HG03575 (cell line): ENCODE results near the gene MAN1A2.
"Not testable (repeated sequence)": the region's sequence is repeated elsewhere in the genome, so short reads cannot be mapped to it uniquely, and the experiment has no call there.

Experiments used
- ATAC-seq: cut with Tn5 transposase; IDR thresholded peaks from one replicate; pipeline ENCODE4 v1.9.1; 2021; ENCODE audit not compliant: unreplicated experiment, insufficient number of reproducible peaks, low FRiP score; ENCODE audit errors: extremely low read depth

Gene MAN1A2

DNA sequence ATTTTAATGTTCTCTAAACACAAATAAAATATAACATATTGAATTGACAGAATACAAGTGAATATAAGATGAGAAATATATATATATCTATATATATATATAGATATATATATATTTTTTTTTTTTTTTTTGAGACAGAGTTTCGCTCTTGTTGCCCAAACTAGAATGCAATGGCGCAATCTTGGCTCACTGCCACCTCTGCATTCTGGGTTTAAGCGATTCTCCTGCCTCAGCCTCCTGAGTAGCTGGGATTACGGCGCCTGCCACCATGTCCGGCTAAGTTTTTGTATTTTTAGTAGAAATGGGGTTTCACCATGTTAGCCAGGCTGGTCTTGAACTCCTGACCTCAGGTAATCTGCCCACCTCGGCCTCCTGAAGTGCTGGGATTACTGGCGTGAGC, 91.2 kb downstream of the MAN1A2 start:
- ATAC-seq = not testable (repeated sequence)

DNA sequence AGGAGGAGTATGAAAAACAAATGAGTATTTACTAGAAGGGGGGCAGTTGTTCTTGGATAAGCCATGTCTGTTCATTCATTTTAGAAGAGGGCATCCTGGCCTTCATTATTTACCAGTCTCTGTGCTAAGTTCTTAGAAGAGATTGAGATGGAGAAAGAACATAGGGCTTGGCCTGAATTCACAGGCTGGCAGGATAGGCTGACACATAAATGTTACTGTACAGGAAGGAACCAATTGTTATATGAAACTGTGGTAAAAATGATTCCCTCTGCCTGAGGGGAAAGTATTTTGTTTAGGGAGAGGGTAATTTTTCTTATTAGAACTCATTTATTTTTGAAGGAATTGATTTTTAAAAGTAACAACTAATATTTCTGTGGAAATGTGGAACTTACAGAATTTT, 99.5 kb downstream of the MAN1A2 start:
- no peak for ATAC-seq

DNA sequence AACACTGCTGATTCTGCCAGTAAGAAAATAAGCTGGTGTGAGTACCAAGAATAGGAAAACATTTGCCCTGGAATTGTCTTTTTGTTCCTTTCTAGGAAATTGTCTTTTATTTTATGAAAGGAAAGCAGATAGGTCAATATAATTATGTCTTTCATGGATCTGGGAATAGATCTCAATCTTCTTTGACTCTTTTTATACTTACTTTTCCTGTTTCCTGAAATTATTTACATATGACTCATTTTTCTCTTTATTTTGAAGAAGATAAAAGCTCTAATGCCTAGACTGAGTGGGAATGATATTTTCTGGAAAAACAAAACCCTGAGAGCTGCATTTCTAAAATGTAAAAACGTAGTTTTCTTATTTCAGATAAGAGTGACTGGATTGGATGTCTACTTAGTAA, 100.1 kb downstream of the MAN1A2 start:
- no peak for ATAC-seq

DNA sequence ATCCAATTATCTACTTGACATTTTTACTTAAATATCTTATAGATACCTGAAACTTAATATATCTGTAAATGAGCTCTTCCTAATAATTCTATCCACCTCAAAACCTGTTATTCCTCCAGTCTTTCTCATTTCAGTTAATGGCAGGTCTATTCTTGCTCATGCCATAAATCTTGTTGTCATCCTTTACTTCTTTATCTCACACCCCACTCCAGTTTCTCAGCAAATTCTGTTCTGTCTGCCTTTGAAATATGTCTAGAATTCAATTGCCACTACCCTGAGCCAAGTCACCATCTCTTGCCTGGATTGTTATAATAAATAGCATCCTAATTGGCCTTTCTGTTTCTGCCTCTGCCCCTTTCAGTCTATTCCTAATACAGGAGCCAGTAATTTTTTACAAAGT, 105.8 kb downstream of the MAN1A2 start:
- no peak for ATAC-seq

DNA sequence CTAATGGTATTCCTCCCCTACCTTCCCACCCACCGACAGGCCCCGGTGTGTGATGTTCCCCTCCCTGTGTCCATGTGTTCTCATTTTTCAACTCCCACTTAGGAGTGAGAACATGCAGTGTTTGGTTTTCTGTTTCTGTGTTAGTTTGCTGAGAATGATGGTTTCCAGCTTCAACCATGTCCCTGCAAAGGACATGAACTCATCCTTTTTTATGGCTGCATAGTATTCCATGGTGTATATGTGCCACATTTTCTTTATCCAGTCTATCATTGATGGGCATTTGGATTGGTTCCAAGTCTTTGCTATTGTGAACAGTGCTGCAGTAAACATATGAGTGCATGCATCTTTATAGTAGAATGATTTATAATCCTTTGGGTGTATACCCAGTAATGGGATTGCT, 108.2 kb downstream of the MAN1A2 start:
- not testable (repeated sequence) for ATAC-seq

DNA sequence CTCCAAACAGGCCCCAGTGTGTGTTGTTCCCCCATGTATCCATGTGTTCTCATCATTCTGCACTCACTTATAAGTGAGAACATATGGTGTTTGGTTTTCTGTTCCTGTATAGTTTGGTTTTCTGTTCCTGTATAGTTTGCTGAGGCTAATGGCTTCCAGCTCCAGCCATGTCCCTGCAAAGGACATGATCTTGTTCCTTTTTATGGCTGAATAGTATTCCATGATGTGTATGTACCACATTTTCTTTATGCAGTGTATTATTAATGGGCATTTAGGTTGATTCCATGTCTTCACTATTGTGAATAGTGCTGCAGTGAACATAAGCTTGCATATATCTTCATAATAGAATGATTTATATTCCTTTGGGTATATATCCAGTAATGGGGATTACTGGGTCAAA, 111.8 kb downstream of the MAN1A2 start:
- no peak for ATAC-seq

DNA sequence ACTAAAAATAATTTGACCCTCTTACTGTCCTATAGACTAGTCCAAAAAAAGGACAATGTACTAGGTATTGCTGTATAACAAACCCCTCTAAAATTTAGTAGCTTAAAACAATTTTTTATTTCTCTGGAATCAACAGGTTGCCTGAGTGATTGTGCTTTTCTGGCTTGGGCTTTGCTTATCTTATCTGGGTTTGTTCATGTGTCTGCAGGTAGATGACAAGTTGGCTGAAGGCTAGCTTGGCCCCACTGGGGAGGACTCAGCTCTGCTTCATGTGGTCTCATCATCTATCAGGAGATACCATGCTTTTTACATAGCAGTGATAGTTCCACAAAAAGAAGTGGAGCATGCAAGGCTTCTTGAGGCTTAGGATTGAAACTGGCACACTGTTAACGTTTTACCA, 114.2 kb downstream of the MAN1A2 start:
- ATAC-seq = no peak

DNA sequence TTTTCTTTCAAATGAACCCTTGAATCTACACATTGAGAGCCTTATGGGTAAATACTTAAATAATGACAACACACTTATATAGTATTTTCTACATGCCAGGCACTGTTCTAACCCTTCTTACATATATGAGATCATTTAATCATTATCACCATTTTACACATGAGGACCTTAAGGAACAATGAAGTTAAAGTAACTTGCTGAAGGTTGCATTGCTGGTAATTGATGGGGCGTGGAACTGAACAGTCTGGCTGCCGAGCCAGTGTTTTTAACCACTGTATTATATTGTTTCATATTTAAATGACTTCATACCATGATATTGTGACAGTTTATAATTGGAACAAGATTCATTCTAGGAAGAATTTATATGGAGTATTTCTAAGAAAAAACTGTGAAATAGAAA, 126.7 kb downstream of the MAN1A2 start:
- no peak for ATAC-seq

DNA sequence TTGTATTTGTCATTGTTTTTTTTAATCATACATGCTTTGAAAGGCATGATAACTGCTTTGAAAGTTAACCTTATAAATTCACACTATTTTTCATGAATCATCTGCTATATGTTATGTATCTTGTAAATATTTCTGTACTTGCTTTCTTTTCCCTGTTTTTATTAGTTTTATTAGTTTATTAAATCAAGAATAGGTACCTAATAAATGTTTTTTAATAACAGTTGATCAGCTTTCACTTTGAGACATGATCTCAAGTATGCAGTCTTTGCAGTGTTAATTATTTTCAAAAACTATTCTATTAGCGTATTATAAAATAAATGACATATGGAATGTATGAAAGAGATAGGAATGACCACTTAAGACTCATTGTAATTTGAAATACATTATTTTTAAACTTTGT, 127.8 kb downstream of the MAN1A2 start:
- no peak for ATAC-seq

DNA sequence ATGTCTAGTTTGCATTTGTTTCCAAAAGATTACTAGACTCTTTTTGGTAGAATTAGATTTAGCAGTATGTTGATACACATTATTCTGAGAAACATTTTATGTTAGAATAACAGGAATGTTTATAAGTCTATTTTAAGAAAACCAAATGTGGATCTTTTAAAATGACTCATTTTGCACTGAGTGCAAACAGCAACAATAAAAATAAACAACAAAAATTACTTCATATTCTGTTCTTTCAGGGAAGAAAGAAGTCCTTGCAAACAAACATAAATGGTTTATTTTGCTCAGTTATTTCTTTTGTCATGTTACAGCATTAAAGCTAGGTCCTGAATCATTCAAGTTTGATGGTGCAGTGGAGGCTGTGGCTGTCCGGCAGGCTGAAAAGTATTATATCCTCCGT, 131.8 kb downstream of the MAN1A2 start:
- ATAC-seq = no peak

DNA sequence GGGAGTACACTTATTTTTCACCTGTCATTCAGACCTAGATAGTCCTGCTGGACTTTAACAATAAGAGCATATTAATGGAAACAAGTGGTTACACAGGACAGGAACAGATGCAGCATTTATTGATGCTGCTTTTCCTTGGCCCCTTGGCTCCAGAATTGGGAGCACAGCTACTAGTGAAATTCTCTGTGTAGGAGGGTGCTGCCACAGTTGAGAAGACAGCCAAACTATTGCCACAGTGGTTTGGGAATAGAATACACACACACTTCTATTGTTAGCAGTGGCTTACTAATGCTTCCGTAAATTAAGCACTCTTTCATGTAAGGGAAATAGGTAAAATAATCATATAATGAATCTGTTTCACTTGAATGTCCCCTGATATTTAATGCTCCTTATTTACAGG, 133.3 kb downstream of the MAN1A2 start:
- no peak for ATAC-seq

DNA sequence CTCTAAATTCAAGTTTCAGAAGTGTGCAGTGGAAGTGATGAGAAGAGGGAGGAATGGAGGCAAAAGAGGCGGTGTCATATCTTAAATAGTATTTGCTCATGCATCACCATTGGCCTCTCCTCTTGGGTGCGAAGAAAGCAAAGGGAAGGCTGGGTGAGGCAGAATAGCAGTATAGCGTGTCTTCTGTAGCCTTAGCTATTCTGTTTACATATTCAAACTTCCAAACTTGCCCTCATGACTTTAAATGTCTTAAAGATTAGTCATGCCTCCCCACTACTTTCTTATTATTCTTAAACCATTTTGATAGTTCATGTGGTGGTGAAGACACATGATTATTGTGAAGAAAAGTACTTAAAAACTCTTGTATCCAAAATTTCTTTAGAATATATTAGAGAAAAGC, 134.0 kb downstream of the MAN1A2 start:
- no peak for ATAC-seq

DNA sequence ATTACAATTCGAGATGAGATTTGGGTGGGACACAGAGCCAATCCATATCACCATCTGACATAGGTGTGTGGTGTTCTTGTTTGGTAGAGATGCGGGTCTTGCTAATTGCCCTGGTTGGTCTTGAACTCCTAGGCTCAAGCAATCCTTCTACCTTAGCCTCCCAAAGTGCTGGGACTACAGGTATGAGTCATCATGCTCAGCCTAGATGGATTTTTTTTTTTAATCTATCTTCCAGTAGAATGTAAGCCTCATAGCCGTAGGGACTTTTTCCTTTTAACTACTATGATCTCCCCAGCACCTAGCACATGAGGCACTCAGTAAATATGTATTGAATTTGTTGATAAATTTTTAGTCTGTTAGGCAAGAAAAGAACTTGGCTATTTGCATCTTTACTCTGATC, 144.0 kb downstream of the MAN1A2 start:
- ATAC-seq = no peak

DNA sequence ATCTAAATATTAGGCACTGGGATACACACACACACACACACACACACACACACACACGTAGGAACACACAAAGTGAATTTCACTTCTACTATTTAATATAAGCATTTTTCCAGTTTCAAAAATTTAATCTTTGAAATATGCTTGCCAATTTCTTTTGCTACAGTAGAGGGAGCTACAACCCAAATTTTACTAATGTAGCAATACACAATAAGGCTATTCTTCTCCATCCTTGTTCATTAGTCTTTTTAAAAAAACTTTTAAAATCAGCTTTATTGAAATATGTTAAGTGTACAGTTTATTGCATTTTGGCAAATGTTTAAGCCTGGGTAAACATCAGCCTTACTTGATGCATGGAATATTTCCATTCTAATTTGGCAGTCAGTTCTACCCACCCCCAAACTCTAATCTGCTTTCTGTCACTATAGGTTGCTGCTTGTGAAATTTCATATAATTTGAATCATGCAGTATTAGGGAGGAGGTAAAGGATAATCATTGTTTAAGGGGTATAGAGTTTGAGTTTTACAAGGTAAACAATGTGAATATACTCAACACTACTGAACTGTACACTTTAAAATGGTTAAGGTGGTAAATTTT, 145.6 kb downstream of the MAN1A2 start:
- no peak for ATAC-seq

DNA sequence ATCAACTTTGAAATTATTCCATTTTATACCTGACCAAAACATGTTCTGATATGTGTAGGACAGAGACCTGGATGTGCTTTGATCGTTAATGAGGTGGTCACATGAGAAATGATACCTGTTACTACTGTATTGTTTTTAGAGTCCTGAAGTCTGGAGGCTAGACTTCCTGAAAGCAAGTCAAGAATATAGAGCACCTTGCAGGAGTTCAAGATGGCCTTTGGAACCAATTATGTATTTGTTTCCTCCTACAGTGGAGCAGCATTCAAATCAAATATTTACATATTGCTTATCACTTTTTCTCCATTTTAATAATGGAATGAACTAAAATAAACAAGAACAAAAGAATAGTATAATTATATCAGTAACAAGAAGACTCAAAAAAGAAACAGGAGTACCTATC, 155.9 kb downstream of the MAN1A2 start:
- ATAC-seq = no peak

DNA sequence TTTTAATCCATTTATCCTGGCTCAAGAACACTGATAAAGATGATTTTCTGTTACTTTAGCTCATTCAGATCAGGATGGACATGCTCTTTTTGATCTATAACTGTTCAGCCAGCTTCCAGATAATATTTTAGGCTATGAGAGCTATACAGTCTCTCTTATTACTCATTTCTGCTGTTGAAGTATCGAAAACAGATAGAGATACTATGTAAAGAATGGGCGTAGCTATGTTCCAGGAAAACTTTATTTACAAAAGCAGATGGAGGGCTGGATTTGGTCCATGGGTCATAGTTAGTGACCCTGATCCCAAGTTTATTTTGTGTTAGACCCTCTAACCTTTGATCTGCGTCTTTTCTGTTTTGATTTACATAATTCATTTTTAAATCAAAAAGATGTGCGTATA, 159.8 kb downstream of the MAN1A2 start:
- ATAC-seq = no peak

DNA sequence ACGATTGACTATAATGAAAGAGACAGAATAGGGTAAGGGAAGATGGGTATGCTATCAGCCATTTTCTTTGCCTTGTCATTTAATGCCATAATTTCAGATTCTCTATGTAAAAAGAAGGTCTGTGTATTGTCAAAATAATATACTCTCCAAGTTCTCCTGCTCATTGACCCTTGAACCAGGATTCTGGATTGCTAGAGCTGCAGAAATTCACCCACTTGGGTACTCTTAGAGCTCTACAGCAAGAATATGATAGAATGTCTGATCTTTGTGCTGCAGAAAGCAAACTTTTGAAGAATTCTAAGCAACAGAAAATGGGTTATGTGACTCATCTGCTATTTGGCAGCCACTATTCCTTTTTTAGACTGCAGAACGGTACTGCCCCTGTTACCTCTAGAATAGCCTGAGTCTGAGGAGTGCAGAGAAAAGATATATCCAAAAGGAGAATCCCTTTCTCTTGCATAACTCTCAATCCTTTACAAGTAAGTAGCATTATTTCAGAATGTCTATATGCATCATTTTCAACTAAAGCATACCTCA, 160.4 kb downstream of the MAN1A2 start:
- ATAC-seq = no peak

DNA sequence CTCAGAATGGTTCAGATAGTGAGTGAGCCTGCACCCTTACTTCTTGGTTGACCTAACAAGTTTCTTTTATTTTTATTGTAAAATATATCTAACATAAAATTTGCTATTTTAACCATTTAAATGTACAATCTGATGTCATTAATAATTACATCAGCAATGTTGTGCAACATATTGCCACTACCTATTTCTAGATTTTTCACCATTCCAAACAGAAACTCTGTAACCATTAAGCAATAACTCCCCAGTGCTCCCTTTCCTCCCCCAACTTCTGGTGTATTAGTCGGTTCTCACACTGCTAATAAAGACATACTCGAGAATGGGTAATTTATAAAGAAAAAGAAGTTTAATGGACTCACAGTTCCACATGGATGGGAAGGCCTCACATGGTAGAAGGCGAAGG, 162.4 kb downstream of the MAN1A2 start:
- no peak for ATAC-seq

DNA sequence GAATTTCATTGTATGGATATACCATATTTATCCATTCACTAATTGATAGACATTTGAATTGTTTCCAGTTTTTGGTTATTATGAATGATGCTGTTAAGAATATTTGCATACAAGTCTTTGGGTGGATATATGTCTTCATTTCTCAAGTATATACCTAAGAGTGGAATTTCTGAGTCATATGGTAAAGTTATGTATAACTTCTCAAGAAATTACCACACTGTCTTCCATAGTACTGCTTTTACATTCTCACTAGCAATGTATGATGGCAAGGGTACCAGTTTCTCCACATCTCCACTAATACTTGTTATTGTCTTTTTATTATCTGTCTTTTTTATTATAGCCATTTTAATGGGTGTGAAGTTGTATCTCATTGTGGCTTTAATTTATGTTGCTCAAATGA, 164.0 kb downstream of the MAN1A2 start:
- ATAC-seq = no peak

DNA sequence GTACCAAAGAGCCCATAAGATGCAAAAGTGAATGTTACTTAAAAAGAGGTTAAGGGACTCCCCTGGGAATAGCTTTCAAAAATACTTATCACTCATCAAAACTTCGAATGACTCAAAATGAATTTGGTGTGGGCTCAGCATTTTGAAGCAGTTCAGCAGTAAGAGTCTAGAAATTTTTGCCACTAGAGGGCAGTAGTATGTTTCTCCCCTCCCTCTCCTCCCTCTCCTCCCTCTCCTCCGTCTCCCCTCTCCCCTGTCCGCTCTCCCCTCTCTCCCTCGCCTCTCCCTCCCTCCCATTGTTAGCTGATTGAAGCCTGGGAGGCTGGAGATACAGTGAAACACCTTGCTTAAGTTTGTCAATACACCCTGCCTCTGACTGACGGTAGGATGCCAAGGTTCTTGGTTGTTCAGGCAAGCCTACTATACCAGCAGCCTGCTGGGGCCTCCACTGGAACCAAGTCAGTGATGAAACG, 167.8 kb downstream of the MAN1A2 start:
- ATAC-seq = peak; percentile 65

DNA sequence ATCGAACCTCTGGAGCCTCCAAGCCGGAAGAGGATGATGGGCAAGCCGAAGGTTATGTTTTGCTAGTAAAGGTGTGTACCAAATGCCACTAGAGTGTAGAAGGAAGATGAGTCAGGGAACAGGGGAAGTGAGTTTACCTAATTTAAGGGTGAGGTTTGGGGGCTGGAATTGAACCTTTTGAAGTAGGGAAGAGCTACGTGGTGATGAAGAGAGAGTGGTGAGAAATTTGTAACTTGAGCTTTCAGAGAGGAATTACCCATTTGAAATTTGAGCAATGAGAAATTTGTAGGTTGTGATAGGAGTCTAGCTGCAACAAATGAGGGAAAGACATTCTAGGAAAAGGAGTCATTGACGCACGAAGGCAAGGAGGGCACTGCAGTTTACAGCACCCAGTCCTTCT, 168.6 kb downstream of the MAN1A2 start:
- ATAC-seq = no peak
